Thoracic aorta (tissue), 2 donors: ENCODE data around the gene DUT. TPM values are rescaled to one million over a fixed set of nuclear protein-coding genes. Genes with fewer than 3 reads are reported as not detected.

Experiments
- ATAC-seq: fragments of 150-250 bp; one replicate; pipeline ENCODE4 v1.8.0; 2017; ENCODE audit warnings: low read depth; ENCODE audit not compliant: insufficient number of reproducible peaks, low FRiP score
- DNase-seq: peaks from one replicate; pipeline ENCODE4 v3.0.0-alpha.2; 2020; ENCODE audit warnings: low spot score
- H3K27ac ChIP-seq, 2 donors: fragments of 200-600 bp; sonication (generic); 1 replicate in 1 of 2; 2 replicates in 1 of 2; pipeline ENCODE4 v1.5.1; 2016; ENCODE audit warnings: mild to moderate bottlenecking in 2 of 2, moderate library complexity in 2 of 2
- H3K27me3 ChIP-seq: fragments of 200-600 bp; sonication (generic); replicated peaks from 2 replicates; pipeline ENCODE4 v1.6.0; 2016; ENCODE audit warnings: mild to moderate bottlenecking; ENCODE audit not compliant: insufficient read depth
- H3K36me3 ChIP-seq: fragments of 200-600 bp; sonication (generic); one replicate; pipeline ENCODE4 v1.5.1; 2016
- H3K4me1 ChIP-seq, 2 donors: fragments of 200-600 bp; sonication (generic); 1 replicate in 1 of 2; 2 replicates in 1 of 2; pipeline versions ENCODE4 v1.5.1 to v1.6.0; 2016; ENCODE audit warnings: low read depth in 2 of 2, mild to moderate bottlenecking in 1 of 2; ENCODE audit not compliant: control insufficient read depth in 1 of 2
- H3K4me3 ChIP-seq: fragments of 200-600 bp; sonication (generic); 2 replicates; pipeline ENCODE4 v1.5.1; 2016; ENCODE audit warnings: mild to moderate bottlenecking
- H3K9me3 ChIP-seq: fragments of 200-600 bp; sonication (generic); 2 replicates; pipeline ENCODE4 v1.5.1; 2016
- CTCF ChIP-seq: fragments of 200-600 bp; sonication (generic); IDR thresholded peaks from one replicate; pipeline ENCODE4 v1.5.1; 2019; ENCODE audit warnings: antibody characterized with exemption
- total RNA-seq, 2 donors: library from RNA; depleted of rRNA; stranded (reverse); fragments of >200 nt; gene quantifications; one replicate each; pipeline versions ENCODE4 v1.1.0 to v1.2.3, GENCODE V29; 2016

DUT gene
- total RNA-seq, 2 donors from 2014 or later = 50.7 to 106 TPM

GRCh38 chr15:48332642-48333034 lies 1.4 kb downstream of the DUT start:
- DNase-seq = no peak
- no peak overlapping the region for H3K27ac ChIP-seq
- no peak for TF ChIP-seq CTCF

GRCh38 chr15:48333540-48333939 lies 2.3 kb downstream of the DUT start:
- Histone ChIP-seq H3K27me3 (no peaks in the 10 kb centered on the region), H3K4me1 (peaks cover 5 to 20% of the 10 kb centered on the region in 2 donors), H3K36me3 (peaks cover 14% of the 10 kb centered on the region), H3K27ac (no peak overlapping the region), H3K9me3 (no peaks in the 10 kb centered on the region), H3K4me3 (no peak overlapping the region)
- DNase-seq = no peak
- ATAC-seq = no peak
- no peak for TF ChIP-seq CTCF

More at GRCh38 chr15:48332642-48333034, 1.4 kb downstream of the DUT start:
- peaks cover 5 to 20% of the 10 kb centered on the region in 2 donors for H3K4me1 ChIP-seq
- peaks cover 14% of the 10 kb centered on the region for H3K36me3 ChIP-seq
- H3K4me3 ChIP-seq = peak overlapping the region; percentile 83
- no peaks in the 10 kb centered on the region for H3K27me3 ChIP-seq
- no peak for ATAC-seq
- H3K9me3 ChIP-seq = no peaks in the 10 kb centered on the region

- no peak for DNase-seq
- no peak for ATAC-seq
- peaks cover 14% of the 10 kb centered on the region for H3K36me3 ChIP-seq
- no peak for TF ChIP-seq CTCF
- H3K27me3 ChIP-seq = no peaks in the 10 kb centered on the region
- peaks cover 5 to 20% of the 10 kb centered on the region in 2 donors for H3K4me1 ChIP-seq
- no peak overlapping the region for H3K27ac ChIP-seq
- H3K9me3 ChIP-seq = no peaks in the 10 kb centered on the region
- H3K4me3 ChIP-seq = no peak overlapping the region
These were observed 3.0 kb downstream of the DUT start for GRCh38 chr15:48334260-48334659.

GRCh38 chr15:48336940-48337339 lies 5.7 kb downstream of the DUT start:
- no peak for ATAC-seq
- no peaks in the 10 kb centered on the region for H3K9me3 ChIP-seq
- peaks cover 5 to 8% of the 10 kb centered on the region in 2 donors for H3K4me1 ChIP-seq
- peaks cover 20% of the 10 kb centered on the region for H3K36me3 ChIP-seq
- H3K27me3 ChIP-seq = no peaks in the 10 kb centered on the region
- no peak for DNase-seq
- H3K27ac ChIP-seq = no peak overlapping the region
- no peak for TF ChIP-seq CTCF
- H3K4me3 ChIP-seq = no peak overlapping the region

- Histone ChIP-seq H3K27ac (no peak overlapping the region), H3K4me3 (no peak overlapping the region), H3K9me3 (no peaks in the 10 kb centered on the region), H3K36me3 (peaks cover 21% of the 10 kb centered on the region), H3K27me3 (no peaks in the 10 kb centered on the region), H3K4me1 (peaks cover 0 to 2% of the 10 kb centered on the region in 2 donors)
- TF ChIP-seq CTCF = no peak
- no peak for DNase-seq
- no peak for ATAC-seq
These were observed 6.4 kb downstream of the DUT start for GRCh38 chr15:48337607-48338006.
